H9 (cell line): ENCODE measurements around the gene RHBDD3. TPM values are rescaled to one million over a fixed set of nuclear protein-coding genes. Genes with fewer than 3 reads are reported as not detected.

Experiments used
- DNase-seq: peaks from one replicate; pipeline ENCODE4 v3.0.0-alpha.2; 2017
- H2AFZ ChIP-seq: one replicate; pipeline ENCODE4 v1.6.1; 2013; ENCODE audit warnings: mild to moderate bottlenecking, low read length, control low read depth, moderate library complexity
- H2AK5ac ChIP-seq: 2 replicates; pipeline ENCODE4 v1.6.1; 2013; ENCODE audit warnings: low read length, control low read depth, mixed read lengths; ENCODE audit not compliant: insufficient read length
- H2BK120ac ChIP-seq: one replicate; pipeline ENCODE4 v1.6.1; 2013; ENCODE audit warnings: low read depth, mild to moderate bottlenecking, low read length, control low read depth, inconsistent platforms; ENCODE audit not compliant: poor library complexity, severe bottlenecking
- H2BK12ac ChIP-seq: 2 replicates; pipeline ENCODE4 v1.6.1; 2013; ENCODE audit warnings: low read length, control low read depth, mixed read lengths, low read depth; ENCODE audit not compliant: insufficient read length
- H2BK15ac ChIP-seq: 2 replicates; pipeline ENCODE4 v1.6.1; 2013; ENCODE audit warnings: low read depth, low read length, control low read depth
- H2BK20ac ChIP-seq: one replicate; pipeline ENCODE4 v1.6.1; 2013; ENCODE audit warnings: low read depth, mild to moderate bottlenecking, low read length, control low read depth, inconsistent platforms; ENCODE audit not compliant: poor library complexity, severe bottlenecking
- H2BK5ac ChIP-seq: 2 replicates; pipeline ENCODE4 v1.6.1; 2013; ENCODE audit warnings: low read length, control low read depth, mixed read lengths; ENCODE audit not compliant: insufficient read length
- H3K14ac ChIP-seq: 2 replicates; pipeline ENCODE4 v1.6.1; 2013; ENCODE audit warnings: low read length, control low read depth; ENCODE audit not compliant: insufficient read depth
- H3K18ac ChIP-seq: 2 replicates; pipeline ENCODE4 v1.6.1; 2013; ENCODE audit warnings: low read depth, mild to moderate bottlenecking, mixed read lengths, low read length, control low read depth; ENCODE audit not compliant: insufficient read length
- H3K23ac ChIP-seq: 2 replicates; pipeline ENCODE4 v1.6.1; 2013; ENCODE audit warnings: low read length, control low read depth, mixed read lengths, low read depth; ENCODE audit not compliant: insufficient read length
- H3K23me2 ChIP-seq: 2 replicates; pipeline ENCODE4 v1.6.1; 2013; ENCODE audit warnings: low read depth, mild to moderate bottlenecking, mixed read lengths, low read length, control low read depth; ENCODE audit not compliant: insufficient read length, poor library complexity, severe bottlenecking
- H3K27ac ChIP-seq: 2 replicates; pipeline ENCODE4 v1.5.1; 2013; ENCODE audit warnings: low read length, control low read depth, mixed read lengths, low read depth; ENCODE audit not compliant: insufficient read length
- H3K27me3 ChIP-seq: 2 replicates; pipeline ENCODE4 v1.6.1; 2013; ENCODE audit warnings: low read length, control low read depth, inconsistent platforms; ENCODE audit not compliant: insufficient read depth
- H3K4ac ChIP-seq: 2 replicates; pipeline ENCODE4 v1.6.1; 2013; ENCODE audit warnings: low read depth, mild to moderate bottlenecking, control low read depth, inconsistent platforms, low read length, moderate library complexity
- H3K4me1 ChIP-seq: 2 replicates; pipeline ENCODE4 v1.6.1; 2013; ENCODE audit warnings: low read length, control low read depth, inconsistent platforms; ENCODE audit not compliant: insufficient read depth
- H3K4me2 ChIP-seq: 2 replicates; pipeline ENCODE4 v1.6.1; 2013; ENCODE audit warnings: low read length, control low read depth, mixed read lengths; ENCODE audit not compliant: insufficient read length, insufficient read depth
- H3K56ac ChIP-seq: 2 replicates; pipeline ENCODE4 v1.6.1; 2013; ENCODE audit warnings: low read depth, mild to moderate bottlenecking, mixed read lengths, low read length, control low read depth; ENCODE audit not compliant: insufficient read length
- H3K79me1 ChIP-seq: 2 replicates; pipeline ENCODE4 v1.6.1; 2013; ENCODE audit warnings: low read depth, mild to moderate bottlenecking, moderate library complexity, low read length, control low read depth, inconsistent platforms; ENCODE audit not compliant: insufficient read depth, poor library complexity, severe bottlenecking
- H3K79me2 ChIP-seq: 2 replicates; pipeline ENCODE4 v1.6.1; 2013; ENCODE audit warnings: low read length, control low read depth, inconsistent platforms; ENCODE audit not compliant: insufficient read depth
- H3K9ac ChIP-seq: 2 replicates; pipeline ENCODE4 v1.6.1; 2013; ENCODE audit warnings: low read length, control low read depth, mixed read lengths; ENCODE audit not compliant: insufficient read length; ENCODE audit errors: extremely low read depth
- H3K9me3 ChIP-seq: one replicate; pipeline ENCODE4 v1.6.1; 2013; ENCODE audit warnings: low read depth, low read length, inconsistent platforms; ENCODE audit not compliant: control insufficient read depth
- H3T11ph ChIP-seq: one replicate; pipeline ENCODE4 v1.6.1; 2013; ENCODE audit warnings: mild to moderate bottlenecking, low read length, control low read depth, inconsistent platforms
- H4K20me1 ChIP-seq: one replicate; pipeline ENCODE4 v1.6.1; 2013; ENCODE audit not compliant: control insufficient read depth, insufficient read length, insufficient read depth
- H4K5ac ChIP-seq: 2 replicates; pipeline ENCODE4 v1.6.1; 2013; ENCODE audit warnings: low read depth, mild to moderate bottlenecking, mixed read lengths, low read length, control low read depth; ENCODE audit not compliant: insufficient read length
- H4K8ac ChIP-seq: replicated peaks from 2 replicates; pipeline ENCODE4 v1.6.1; 2013; ENCODE audit warnings: low read length, control low read depth, mixed read lengths, low read depth; ENCODE audit not compliant: insufficient read length
- H4K91ac ChIP-seq: 2 replicates; pipeline ENCODE4 v1.6.1; 2013; ENCODE audit warnings: low read depth, mild to moderate bottlenecking, moderate library complexity, mixed read lengths, low read length, control low read depth; ENCODE audit not compliant: insufficient read length
- H3K27ac Mint-ChIP-seq, 3 experiments: 2 replicates in 2 of 3; 3 replicates in 1 of 3; pipeline ENCODE4 v1.8.0; 2020 to 2021; ENCODE audit warnings: mixed read lengths in 3 of 3, mild to moderate bottlenecking in 1 of 3, moderate library complexity in 1 of 3
- H3K27me3 Mint-ChIP-seq: 2 replicates; pipeline ENCODE4 v1.8.0; 2021; ENCODE audit warnings: low read depth, mild to moderate bottlenecking, moderate library complexity, mixed read lengths
- H3K36me3 Mint-ChIP-seq, 3 experiments: 2 replicates in 2 of 3; 3 replicates in 1 of 3; pipeline ENCODE4 v1.8.0; 2020 to 2021; ENCODE audit warnings: low read depth in 3 of 3, mixed read lengths in 3 of 3; ENCODE audit not compliant: insufficient read depth in 1 of 3
- H3K4me1 Mint-ChIP-seq, 2 experiments: 2 replicates each; pipeline ENCODE4 v1.8.0; 2020; ENCODE audit warnings: mixed read lengths in 2 of 2
- H3K4me3 Mint-ChIP-seq, 2 experiments: 2 replicates in 1 of 2; 3 replicates in 1 of 2; pipeline ENCODE4 v1.8.0; 2020 to 2021; ENCODE audit warnings: mild to moderate bottlenecking in 2 of 2, mixed read lengths in 2 of 2, moderate library complexity in 1 of 2
- H3K9me3 Mint-ChIP-seq, 2 experiments: 2 replicates in 1 of 2; 3 replicates in 1 of 2; pipeline ENCODE4 v1.8.0; 2020; ENCODE audit warnings: mild to moderate bottlenecking in 2 of 2, mixed read lengths in 2 of 2, moderate library complexity in 1 of 2
- WGBS: extraction: QIAGEN DNeasy Blood & Tissue Kit; methylation state at CpG from one replicate; pipeline ENCODE4 v1.1.7; 2013; ENCODE audit warnings: missing lambda C conversion rate, low lambda C conversion rate, mixed read lengths; ENCODE audit not compliant: insufficient read length; ENCODE audit errors: extremely low coverage; 5-methylcytosine and 5-hydroxymethylcytosine counted together
- total RNA-seq: library from RNA; stranded (reverse); gene quantifications from 2 replicates; pipeline ENCODE4 v1.2.1, GENCODE V29; 2021
- TF ChIP-seq, protein P1 (sequence below): fragments of 200-600 bp; sonication (generic); conservative IDR thresholded peaks from 3 replicates; pipeline ENCODE4 v1.8.0; 2021; ENCODE audit warnings: antibody characterized with exemption, mild to moderate bottlenecking

The RHBDD3 gene
- total RNA-seq, 1 experiment from 2014 or later: 99.7 TPM

DNA sequence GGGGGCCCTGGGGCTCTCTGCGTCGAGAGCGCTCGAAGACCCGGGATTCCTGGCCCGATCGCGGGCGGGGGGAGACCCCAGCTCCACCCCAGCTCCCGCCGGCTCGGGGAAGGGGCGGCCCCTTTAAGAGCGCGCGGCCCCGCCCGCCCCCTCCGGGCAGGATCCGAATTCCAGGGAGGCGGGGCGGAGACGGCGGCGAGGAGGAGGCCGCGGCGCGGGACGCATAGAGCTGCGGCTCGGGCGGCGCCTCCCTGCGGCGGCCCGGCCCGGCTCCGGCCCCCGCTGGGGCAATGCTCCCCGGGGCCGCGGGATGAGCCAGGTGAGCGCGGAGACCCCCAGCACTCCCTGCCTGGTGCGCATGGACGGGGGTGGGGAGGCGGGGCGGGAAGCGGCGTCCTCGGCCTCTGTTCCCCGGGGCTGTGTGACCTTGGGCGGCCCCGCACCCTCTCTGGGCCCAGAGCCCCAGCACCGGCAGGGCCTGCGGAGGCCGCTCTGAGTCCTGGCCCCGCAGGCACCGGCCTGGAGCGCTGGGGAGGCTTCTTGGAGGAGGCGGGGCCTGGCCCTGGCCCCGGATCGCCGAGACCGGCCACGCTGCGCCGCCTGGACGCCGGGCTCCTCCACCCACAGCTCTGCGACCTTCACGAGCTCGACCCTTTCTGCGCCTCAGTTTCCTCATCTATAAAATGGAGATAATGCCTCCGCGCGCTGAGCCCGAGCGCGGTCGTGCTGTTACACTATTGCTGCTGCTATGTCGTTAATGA is 39.2 kb upstream of the RHBDD3 start:
- Mint-ChIP-seq H3K4me3 (peak overlapping the region; percentile 72 to 92), H3K27me3 (peaks cover 9% of the 10 kb centered on the region), H3K27ac (no peak overlapping the region; a peak in 1 of 7 replicates), H3K4me1 (peaks cover 15 to 32% of the 10 kb centered on the region in 2 experiments), H3K36me3 (no peaks in the 10 kb centered on the region; a peak in 1 of 7 replicates), H3K9me3 (peaks cover 0 to 3% of the 10 kb centered on the region in 2 experiments; a peak in 2 of 5 replicates)
- Histone ChIP-seq H2BK5ac (no peak overlapping the region), H3K23me2 (peaks cover 8% of the 10 kb centered on the region), H3T11ph (no peak overlapping the region), H2BK12ac (no peak overlapping the region), H3K27me3 (no peaks in the 10 kb centered on the region), H3K23ac (no peak overlapping the region), H3K79me1 (no peaks in the 10 kb centered on the region), H3K9me3 (no peaks in the 10 kb centered on the region), H3K79me2 (no peaks in the 10 kb centered on the region), H4K8ac (no peak overlapping the region), H4K5ac (no peak overlapping the region), H4K20me1 (no peaks in the 10 kb centered on the region), H3K56ac (no peak overlapping the region), H4K91ac (no peak overlapping the region), H3K4me1 (no peaks in the 10 kb centered on the region), H2BK120ac (no peak overlapping the region), H3K4me2 (peak overlapping the region; percentile 52), H3K18ac (no peak overlapping the region), H3K9ac (no peak overlapping the region), H3K14ac (peak overlapping the region; percentile 49; the same call in 1 of the 2 replicates), H2BK20ac (no peak overlapping the region), H2AFZ (no peak overlapping the region), H3K4ac (no peak overlapping the region), H2BK15ac (no peak overlapping the region), H3K27ac (no peak overlapping the region), H2AK5ac (no peak overlapping the region)
- no CpG with 5 or more reads among the region's 83 CpGs for WGBS
- TF ChIP-seq, protein P1, sequence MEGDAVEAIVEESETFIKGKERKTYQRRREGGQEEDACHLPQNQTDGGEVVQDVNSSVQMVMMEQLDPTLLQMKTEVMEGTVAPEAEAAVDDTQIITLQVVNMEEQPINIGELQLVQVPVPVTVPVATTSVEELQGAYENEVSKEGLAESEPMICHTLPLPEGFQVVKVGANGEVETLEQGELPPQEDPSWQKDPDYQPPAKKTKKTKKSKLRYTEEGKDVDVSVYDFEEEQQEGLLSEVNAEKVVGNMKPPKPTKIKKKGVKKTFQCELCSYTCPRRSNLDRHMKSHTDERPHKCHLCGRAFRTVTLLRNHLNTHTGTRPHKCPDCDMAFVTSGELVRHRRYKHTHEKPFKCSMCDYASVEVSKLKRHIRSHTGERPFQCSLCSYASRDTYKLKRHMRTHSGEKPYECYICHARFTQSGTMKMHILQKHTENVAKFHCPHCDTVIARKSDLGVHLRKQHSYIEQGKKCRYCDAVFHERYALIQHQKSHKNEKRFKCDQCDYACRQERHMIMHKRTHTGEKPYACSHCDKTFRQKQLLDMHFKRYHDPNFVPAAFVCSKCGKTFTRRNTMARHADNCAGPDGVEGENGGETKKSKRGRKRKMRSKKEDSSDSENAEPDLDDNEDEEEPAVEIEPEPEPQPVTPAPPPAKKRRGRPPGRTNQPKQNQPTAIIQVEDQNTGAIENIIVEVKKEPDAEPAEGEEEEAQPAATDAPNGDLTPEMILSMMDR: no peak
- peak; percentile 80 for DNase-seq
